ENCODE results near the gene APP. TPM values are rescaled to one million over a fixed set of nuclear protein-coding genes. Genes with fewer than 3 reads are reported as not detected.
"Not testable (repeated sequence)": the region's sequence is repeated elsewhere in the genome, so short reads cannot be mapped to it uniquely, and the experiment has no call there.

APP gene
- total and polyA plus RNA-seq, 10 of the 15 experiments (the other 5 are each of a cell fraction or from before 2014, with no cell fraction given): 8.8 to 94.9 (median 51.0) TPM

- TF ChIP-seq RELB (IDR thresholded peaks at IDR 0.05; ENCODE audit: low read depth) (no peak), SRF (IDR thresholded peaks at IDR 0.05; ENCODE audit: low read depth in 2 of 2, low read length in 2 of 2) (no peak), BACH1 (IDR thresholded peaks at IDR 0.05; ENCODE audit: borderline replicate concordance) (no peak), ESRRA (IDR thresholded peaks at IDR 0.05; ENCODE audit: low read length) (no peak)
Observed at GRCh38 chr21:26082549-26082948, 88.0 kb downstream of the APP start (continued).

- H3K27ac ChIP-seq (ENCODE audit: control insufficient read depth, insufficient read depth); H3K79me2 ChIP-seq (ENCODE audit: control insufficient read depth, insufficient read depth, low read length); SMC1A ChIA-PET (ENCODE audit: uncharacterized antibody, unreplicated experiment); in situ Hi-C loops (cut with MboI); H3K4me3 ChIP-seq; H3K36me3 ChIP-seq (ENCODE audit: control insufficient read depth in 2 of 2, insufficient read depth in 2 of 2, low read length in 1 of 2); H4K20me1 ChIP-seq (ENCODE audit: control insufficient read depth, insufficient read depth); H3K9me3 ChIP-seq (replicated peaks; ENCODE audit: control insufficient read depth, insufficient read depth, low read length); H3K9ac ChIP-seq (ENCODE audit: control insufficient read depth, insufficient read depth, low read length); RAD21 ChIA-PET (ENCODE audit: unreplicated experiment); FAIRE-seq; H2AFZ ChIP-seq (ENCODE audit: control insufficient read depth, low read depth, low read length); H3K27me3 ChIP-seq (replicated peaks in 1 of 2; ENCODE audit: control insufficient read depth in 2 of 2, insufficient read depth in 2 of 2, low read length in 1 of 2); BruUV-seq (replicated peaks); ATAC-seq; H3K4me1 ChIP-seq (ENCODE audit: control insufficient read depth, insufficient read depth, low read length); POLR2A ChIA-PET; H3K4me2 ChIP-seq (ENCODE audit: control insufficient read depth, insufficient read depth); intact Hi-C loops (cut with micrococcal nuclease; ENCODE audit: unreplicated experiment); DNase-seq (ENCODE audit: low read depth, low spot score): not testable (repeated sequence)
- 44% methylated on average over 7 of the region's 7 CpGs for WGBS (ENCODE audit: insufficient coverage, insufficient replicate concordance, low lambda C conversion rate, missing lambda C conversion rate)
- CTCF ChIA-PET: interaction anchor here (1.1 kb wide), 1 partner anchor 186 kb away, joined by 3 read pairs; no protein-coding TSS in a partner anchor
Observed at GRCh38 chr21:26081175-26081760, 89.3 kb downstream of the APP start.

Data from GM12878 (cell line).